NCI-H1105 treated with DMSO at 0.1 percent for 48 hours (cell line): ENCODE results near the gene PCID2.
A peak's percentile ranks its signal among the peaks of the same experiment; 100 is the strongest.

ENCODE experiments used
- DNase-seq: peaks from one replicate; lab custom pipeline; 2025; lab: John Stamatoyannopoulos, UW

Gene PCID2

GRCh38 chr13:113219256-113219940 lies 10.9 kb upstream of the PCID2 start:
- no peak for DNase-seq

GRCh38 chr13:113218586-113218985 lies 10.1 kb upstream of the PCID2 start:
- no peak for DNase-seq

GRCh38 chr13:113216254-113217048 lies 8.0 kb upstream of the PCID2 start:
- peak; percentile 73 for DNase-seq

- DNase-seq = no peak
These were observed 3.3 kb upstream of the PCID2 start for GRCh38 chr13:113211774-113212173.

GRCh38 chr13:113210833-113211232 lies 2.4 kb upstream of the PCID2 start:
- DNase-seq = no peak

GRCh38 chr13:113209759-113210421 lies 1.4 kb upstream of the PCID2 start:
- peak; percentile 50 for DNase-seq

- peak; percentile 73 for DNase-seq
These were observed 878 bp upstream of the PCID2 start, which contains the start of gene CUL4A for GRCh38 chr13:113209336-113209758. TSS of gene CUL4A (plus strand) at chr13:113209613. CDS start at chr13:113209628, 15 bp downstream.

GRCh38 chr13:113207890-113208420 lies 514 bp downstream of the PCID2 start:
- peak; percentile 29 for DNase-seq

GRCh38 chr13:113207460-113207859 lies 1.0 kb downstream of the PCID2 start:
- no peak for DNase-seq

- DNase-seq = no peak
These were observed 3.0 kb downstream of the PCID2 start for GRCh38 chr13:113205428-113205931.

- DNase-seq = no peak
These were observed 4.1 kb downstream of the PCID2 start for GRCh38 chr13:113204378-113204734.

GRCh38 chr13:113203507-113204377 lies 4.7 kb downstream of the PCID2 start:
- no peak for DNase-seq

- DNase-seq = no peak
These were observed 5.6 kb downstream of the PCID2 start for GRCh38 chr13:113202912-113203311.

GRCh38 chr13:113201815-113202214 lies 6.7 kb downstream of the PCID2 start:
- no peak for DNase-seq

- DNase-seq = no peak
These were observed 11.3 kb downstream of the PCID2 start for GRCh38 chr13:113196970-113197737.

- DNase-seq = no peak
These were observed 13.1 kb downstream of the PCID2 start for GRCh38 chr13:113195360-113195759.

GRCh38 chr13:113192902-113193301 lies 15.6 kb downstream of the PCID2 start:
- DNase-seq = no peak

GRCh38 chr13:113192279-113192678 lies 16.2 kb downstream of the PCID2 start:
- no peak for DNase-seq

GRCh38 chr13:113190181-113190580 lies 18.3 kb downstream of the PCID2 start:
- DNase-seq = no peak

GRCh38 chr13:113187883-113188665 lies 20.4 kb downstream of the PCID2 start:
- DNase-seq = no peak
